ENCODE results near the gene ME3.

- no peak for TF ChIP-seq CTCF (IDR thresholded peaks at IDR 0.05)
- TF ChIP-seq EP300 (IDR thresholded peaks at IDR 0.05), result no peak
- TF ChIP-seq POLR2A (IDR thresholded peaks at IDR 0.05), result no peak
These were observed 250.5 kb downstream of the ME3 start for GRCh38 chr11:86421946-86422345.
